Measurements from ENCODE around the gene MEOX2.

MEOX2 gene

GRCh38 chr7:15612205-15612604 lies 74.3 kb downstream of the MEOX2 start:
- DNase-seq: no peak
- H3K4me3 Mint-ChIP-seq: no peak overlapping the region
- CTCF ChIA-PET: no interaction called here
- H3K4me1 Mint-ChIP-seq: no peaks in the 10 kb centered on the region
- no peaks in the 10 kb centered on the region for H3K36me3 Mint-ChIP-seq
- H3K9me3 Mint-ChIP-seq: peaks cover 2% of the 10 kb centered on the region
- H3K27ac Mint-ChIP-seq: no peak overlapping the region
- H3K27me3 Mint-ChIP-seq: no peaks in the 10 kb centered on the region

GRCh38 chr7:15610503-15610902 lies 76.0 kb downstream of the MEOX2 start:
- no peaks in the 10 kb centered on the region for H3K36me3 Mint-ChIP-seq
- CTCF ChIA-PET: no interaction called here
- no peak overlapping the region for H3K27ac Mint-ChIP-seq

GRCh38 chr7:15609287-15609686 lies 77.2 kb downstream of the MEOX2 start:
- no peaks in the 10 kb centered on the region for H3K36me3 Mint-ChIP-seq
- H3K27me3 Mint-ChIP-seq: no peaks in the 10 kb centered on the region
- no peak overlapping the region for H3K4me3 Mint-ChIP-seq
- H3K4me1 Mint-ChIP-seq: no peaks in the 10 kb centered on the region
- CTCF ChIA-PET: no interaction called here
- H3K9me3 Mint-ChIP-seq: peaks cover 2% of the 10 kb centered on the region
- no peak for DNase-seq
- H3K27ac Mint-ChIP-seq: no peak overlapping the region

More at GRCh38 chr7:15610503-15610902, 76.0 kb downstream of the MEOX2 start:
- Mint-ChIP-seq H3K4me3 (no peak overlapping the region), H3K9me3 (peaks cover 2% of the 10 kb centered on the region), H3K27me3 (no peaks in the 10 kb centered on the region), H3K4me1 (no peaks in the 10 kb centered on the region)
- DNase-seq: no peak

- Mint-ChIP-seq H3K27me3 (no peaks in the 10 kb centered on the region), H3K4me1 (no peaks in the 10 kb centered on the region), H3K4me3 (no peak overlapping the region), H3K36me3 (no peaks in the 10 kb centered on the region), H3K27ac (no peak overlapping the region), H3K9me3 (peaks cover 5% of the 10 kb centered on the region)
- no peak for DNase-seq
- CTCF ChIA-PET: no interaction called here
Measured at GRCh38 chr7:15607529-15608210, 78.8 kb downstream of the MEOX2 start.

- Mint-ChIP-seq H3K27me3 (no peaks in the 10 kb centered on the region), H3K4me3 (no peak overlapping the region), H3K27ac (no peak overlapping the region), H3K36me3 (no peaks in the 10 kb centered on the region), H3K4me1 (no peaks in the 10 kb centered on the region), H3K9me3 (peaks cover 5% of the 10 kb centered on the region)
- CTCF ChIA-PET: no interaction called here
- no peak for DNase-seq
Measured at GRCh38 chr7:15606561-15606960, 79.9 kb downstream of the MEOX2 start.

GRCh38 chr7:15604166-15604565 lies 82.3 kb downstream of the MEOX2 start:
- no peak overlapping the region for H3K27ac Mint-ChIP-seq
- H3K4me1 Mint-ChIP-seq: no peaks in the 10 kb centered on the region
- H3K4me3 Mint-ChIP-seq: no peak overlapping the region
- CTCF ChIA-PET: no interaction called here
- no peaks in the 10 kb centered on the region for H3K36me3 Mint-ChIP-seq
- no peak for DNase-seq
- H3K27me3 Mint-ChIP-seq: no peaks in the 10 kb centered on the region
- H3K9me3 Mint-ChIP-seq: peaks cover 4% of the 10 kb centered on the region

- Mint-ChIP-seq H3K36me3 (no peaks in the 10 kb centered on the region), H3K9me3 (peaks cover 2% of the 10 kb centered on the region), H3K27ac (no peak overlapping the region), H3K4me3 (no peak overlapping the region), H3K4me1 (no peaks in the 10 kb centered on the region), H3K27me3 (no peaks in the 10 kb centered on the region)
- no peak for DNase-seq
- CTCF ChIA-PET: no interaction called here
Measured at GRCh38 chr7:15603124-15603523, 83.4 kb downstream of the MEOX2 start.

- no peaks in the 10 kb centered on the region for H3K4me1 Mint-ChIP-seq
- H3K36me3 Mint-ChIP-seq: no peaks in the 10 kb centered on the region
- no peak overlapping the region for H3K27ac Mint-ChIP-seq
- CTCF ChIA-PET: no interaction called here
- DNase-seq: no peak
- H3K4me3 Mint-ChIP-seq: no peak overlapping the region
- peaks cover 5% of the 10 kb centered on the region for H3K9me3 Mint-ChIP-seq
- H3K27me3 Mint-ChIP-seq: no peaks in the 10 kb centered on the region
Measured at GRCh38 chr7:15602236-15602635, 84.2 kb downstream of the MEOX2 start.

GRCh38 chr7:15601175-15601574 lies 85.3 kb downstream of the MEOX2 start:
- Mint-ChIP-seq H3K4me1 (no peaks in the 10 kb centered on the region), H3K9me3 (peaks cover 7% of the 10 kb centered on the region), H3K27me3 (no peaks in the 10 kb centered on the region), H3K27ac (no peak overlapping the region), H3K36me3 (no peaks in the 10 kb centered on the region), H3K4me3 (no peak overlapping the region)
- CTCF ChIA-PET: interaction anchor here (0.5 kb wide), 1 partner anchor 12 kb away, joined by 3 read pairs; no protein-coding TSS in a partner anchor
- no peak for DNase-seq

GRCh38 chr7:15600298-15600697 lies 86.2 kb downstream of the MEOX2 start:
- H3K27ac Mint-ChIP-seq: no peak overlapping the region
- H3K27me3 Mint-ChIP-seq: no peaks in the 10 kb centered on the region
- H3K36me3 Mint-ChIP-seq: no peaks in the 10 kb centered on the region
- no peaks in the 10 kb centered on the region for H3K4me1 Mint-ChIP-seq
- DNase-seq: no peak
- H3K4me3 Mint-ChIP-seq: no peak overlapping the region
- H3K9me3 Mint-ChIP-seq: peaks cover 7% of the 10 kb centered on the region
- CTCF ChIA-PET: no interaction called here

GRCh38 chr7:15594461-15594860 lies 92.0 kb downstream of the MEOX2 start:
- Mint-ChIP-seq H3K36me3 (no peaks in the 10 kb centered on the region), H3K27ac (no peak overlapping the region), H3K9me3 (peaks cover 9% of the 10 kb centered on the region), H3K4me1 (no peaks in the 10 kb centered on the region), H3K4me3 (no peak overlapping the region), H3K27me3 (no peaks in the 10 kb centered on the region)
- CTCF ChIA-PET: no interaction called here
- DNase-seq: no peak

GRCh38 chr7:15593382-15593781 lies 93.1 kb downstream of the MEOX2 start:
- Mint-ChIP-seq H3K4me1 (no peaks in the 10 kb centered on the region), H3K9me3 (peaks cover 10% of the 10 kb centered on the region), H3K27ac (no peak overlapping the region), H3K36me3 (no peaks in the 10 kb centered on the region), H3K27me3 (no peaks in the 10 kb centered on the region), H3K4me3 (no peak overlapping the region)
- CTCF ChIA-PET: no interaction called here
- DNase-seq: no peak

GRCh38 chr7:15586266-15586665 lies 100.2 kb downstream of the MEOX2 start:
- Mint-ChIP-seq H3K27ac (no peak overlapping the region), H3K4me3 (no peak overlapping the region), H3K4me1 (no peaks in the 10 kb centered on the region), H3K9me3 (peaks cover 19% of the 10 kb centered on the region), H3K27me3 (no peaks in the 10 kb centered on the region), H3K36me3 (no peaks in the 10 kb centered on the region)
- no peak for DNase-seq
- CTCF ChIA-PET: no interaction called here

GRCh38 chr7:15584575-15584974 lies 101.9 kb downstream of the MEOX2 start:
- Mint-ChIP-seq H3K27ac (no peak overlapping the region), H3K4me1 (no peaks in the 10 kb centered on the region), H3K27me3 (no peaks in the 10 kb centered on the region), H3K36me3 (no peaks in the 10 kb centered on the region), H3K4me3 (no peak overlapping the region), H3K9me3 (peaks cover 17% of the 10 kb centered on the region)
- DNase-seq: no peak
- CTCF ChIA-PET: no interaction called here

- CTCF ChIA-PET: no interaction called here
- Mint-ChIP-seq H3K36me3 (no peaks in the 10 kb centered on the region), H3K4me1 (no peaks in the 10 kb centered on the region), H3K9me3 (peaks cover 14% of the 10 kb centered on the region), H3K4me3 (no peak overlapping the region), H3K27ac (no peak overlapping the region), H3K27me3 (no peaks in the 10 kb centered on the region)
- no peak for DNase-seq
Measured at GRCh38 chr7:15582773-15583172, 103.7 kb downstream of the MEOX2 start.
